ENCODE results near the gene CABP4.

The CABP4 gene

DNA sequence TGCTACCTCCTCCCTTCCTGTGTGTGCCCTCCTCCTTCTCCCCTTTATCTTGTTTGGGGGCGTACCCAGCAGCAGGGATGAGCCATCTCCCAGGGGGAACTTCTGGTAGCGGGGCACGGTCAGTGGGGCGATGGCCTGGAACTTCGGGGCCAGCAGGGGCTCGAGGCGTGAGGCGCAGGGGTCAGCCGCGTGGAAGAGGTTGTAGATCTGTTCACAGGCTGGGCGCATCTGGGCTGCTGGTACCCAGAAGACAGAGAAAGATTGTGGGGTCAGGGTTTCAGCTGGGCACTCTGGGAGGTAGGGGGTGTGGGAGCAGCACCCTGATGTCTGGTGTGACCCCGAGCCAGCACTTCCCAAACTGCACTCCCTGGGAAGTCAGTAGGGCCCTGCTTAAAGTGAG lies 41.0 kb downstream of the CABP4 start:
- no peak for DNase-seq (ENCODE audit: low read depth in 2 of 2)

DNA sequence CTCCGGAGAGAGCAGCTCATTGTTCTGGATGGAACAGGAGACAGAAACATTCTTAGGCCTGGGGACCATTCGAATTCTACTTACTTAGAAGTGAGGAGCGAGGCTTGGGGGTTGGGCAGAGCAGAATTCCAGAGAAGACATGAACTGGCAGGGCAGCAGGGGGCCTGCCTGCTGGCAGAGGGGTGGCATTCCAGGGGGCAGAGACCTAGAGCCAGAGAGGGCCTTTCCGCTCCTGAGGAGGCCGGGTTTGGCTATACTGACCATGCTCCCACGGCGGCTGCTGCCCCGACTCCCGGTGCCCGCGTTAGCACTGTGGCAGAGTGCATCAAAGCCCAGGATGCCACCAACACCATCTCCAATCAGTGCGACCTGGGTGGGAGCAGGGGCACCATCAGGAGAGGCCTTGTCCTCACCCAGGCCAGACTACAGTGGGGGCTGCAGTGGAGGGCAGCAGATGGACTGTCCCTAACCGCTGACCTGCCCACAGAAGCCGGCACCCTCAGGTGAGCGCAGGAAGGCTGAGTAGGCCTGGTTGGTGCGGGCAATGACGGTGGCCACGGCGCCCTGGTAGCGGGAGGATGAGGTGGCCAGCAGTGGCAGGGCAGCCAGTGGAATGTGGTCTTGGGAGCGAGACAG lies 42.6 kb downstream of the CABP4 start:
- no peak for DNase-seq (ENCODE audit: low read depth in 2 of 2)

DNA sequence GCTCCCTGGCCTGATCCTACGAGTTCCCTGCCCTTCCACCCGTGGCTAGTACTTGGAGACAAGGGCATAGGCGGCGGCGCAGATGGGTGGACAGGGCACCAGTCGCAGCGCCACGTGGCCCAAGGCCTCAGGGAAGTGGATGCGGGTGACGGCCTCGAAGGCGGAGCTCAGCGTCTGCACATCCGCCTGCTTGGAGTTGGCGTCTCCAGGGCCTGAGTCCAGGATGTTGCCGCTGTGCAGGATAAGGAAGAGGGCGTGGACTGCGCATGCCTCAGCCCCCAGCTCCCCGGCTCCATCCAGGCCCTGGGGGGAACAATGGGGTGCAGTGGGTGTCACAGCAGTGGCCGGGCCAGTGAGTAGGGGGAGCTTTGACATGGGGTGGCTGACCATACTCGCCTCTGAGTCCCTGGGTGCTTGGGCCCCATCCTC lies 43.4 kb downstream of the CABP4 start:
- no peak for DNase-seq (ENCODE audit: low read depth in 2 of 2)

DNA sequence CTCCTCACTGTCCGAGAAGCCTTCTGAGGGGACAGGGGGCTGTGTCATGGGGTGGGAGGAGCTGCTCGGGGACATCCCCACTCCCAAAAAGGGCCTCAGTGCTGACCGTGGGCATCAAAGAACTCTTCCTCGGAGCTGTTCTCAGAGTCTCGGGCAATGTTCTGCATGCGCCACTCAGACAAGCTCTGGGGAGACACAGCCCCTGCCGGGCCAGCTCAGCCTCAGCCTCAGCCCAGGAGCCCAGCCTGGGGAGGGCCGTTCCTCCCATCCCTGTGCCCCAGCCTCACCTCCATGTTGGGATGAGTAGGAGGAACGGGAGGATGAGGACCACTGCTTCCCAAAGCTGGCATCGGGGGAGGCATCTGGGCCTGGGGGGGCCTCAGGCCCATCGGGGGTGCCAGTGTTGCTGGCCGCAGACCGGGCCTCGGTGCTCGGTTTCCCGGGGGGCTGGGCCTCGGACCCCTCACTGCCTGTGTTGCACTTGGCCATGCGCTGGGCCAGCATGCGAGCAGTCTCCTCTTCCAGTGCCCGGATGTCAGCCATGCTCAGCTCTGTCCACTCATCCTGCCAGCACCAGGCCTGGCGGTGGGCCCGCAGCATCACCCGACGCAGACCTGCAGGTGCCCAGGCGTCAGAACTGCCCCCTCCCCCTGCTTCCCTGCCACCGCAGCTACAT lies 44.8 kb downstream of the CABP4 start:
- no peak for DNase-seq (ENCODE audit: low read depth in 2 of 2)

DNA sequence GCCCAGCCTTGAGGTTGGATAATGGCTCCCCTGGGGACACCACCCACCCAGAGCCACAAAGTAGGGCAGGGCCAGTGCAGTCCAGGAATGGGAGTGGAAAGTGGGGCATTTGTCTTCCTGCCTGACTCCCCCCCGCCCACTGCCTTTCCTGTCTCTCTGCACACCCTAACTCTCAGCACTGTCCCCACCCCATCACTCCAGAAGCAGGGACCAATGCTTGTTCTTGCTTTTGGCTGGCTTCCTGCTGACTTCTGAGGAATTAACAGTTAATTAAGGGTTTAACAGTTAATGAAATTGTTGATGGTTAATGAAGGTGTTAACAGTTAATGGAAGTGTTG lies 45.3 kb downstream of the CABP4 start:
- no peak for DNase-seq (ENCODE audit: low read depth in 2 of 2)

DNA sequence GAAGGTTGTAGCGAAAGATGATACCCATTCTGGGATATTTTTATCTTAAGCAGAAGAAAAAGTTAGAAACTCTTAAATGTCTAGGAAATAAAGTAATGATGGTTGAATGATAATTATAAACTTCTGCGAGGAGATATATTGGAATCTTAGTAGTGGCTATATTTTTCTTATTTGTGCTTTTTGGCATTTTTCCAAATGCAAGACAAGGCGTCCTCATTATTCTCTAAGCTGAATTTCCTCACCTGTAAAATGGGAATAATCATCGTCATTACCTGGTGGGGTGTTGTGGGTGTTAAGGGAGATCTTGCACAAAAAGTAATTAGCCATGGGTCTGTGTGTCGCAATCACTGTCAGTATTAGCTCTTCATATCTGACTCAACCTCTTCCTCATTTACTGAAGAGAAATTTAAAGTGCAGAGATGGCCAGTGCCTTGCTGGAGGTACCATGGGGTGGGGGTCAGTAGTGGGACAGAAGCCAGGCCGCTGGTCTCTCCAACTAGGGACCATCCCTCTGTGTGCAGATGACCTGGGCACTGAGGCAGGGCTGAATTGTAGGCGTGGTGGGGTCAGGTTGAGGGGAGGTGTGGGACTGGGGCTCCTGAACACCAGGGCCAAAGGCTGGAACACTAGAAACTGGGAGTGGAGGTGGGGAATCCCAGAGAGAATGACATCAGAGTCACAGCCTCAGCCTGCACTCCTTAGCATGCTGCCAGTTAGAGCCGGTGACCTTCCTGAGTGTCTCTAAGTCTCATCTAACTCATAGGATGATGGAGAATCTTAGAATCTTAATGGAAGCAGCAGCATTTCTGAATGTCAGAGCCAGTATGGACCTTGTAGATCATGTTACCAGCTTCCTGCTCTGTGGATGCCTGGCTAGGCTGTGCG lies 45.9 kb downstream of the CABP4 start:
- DNase-seq (ENCODE audit: low read depth in 2 of 2), result no peak

DNA sequence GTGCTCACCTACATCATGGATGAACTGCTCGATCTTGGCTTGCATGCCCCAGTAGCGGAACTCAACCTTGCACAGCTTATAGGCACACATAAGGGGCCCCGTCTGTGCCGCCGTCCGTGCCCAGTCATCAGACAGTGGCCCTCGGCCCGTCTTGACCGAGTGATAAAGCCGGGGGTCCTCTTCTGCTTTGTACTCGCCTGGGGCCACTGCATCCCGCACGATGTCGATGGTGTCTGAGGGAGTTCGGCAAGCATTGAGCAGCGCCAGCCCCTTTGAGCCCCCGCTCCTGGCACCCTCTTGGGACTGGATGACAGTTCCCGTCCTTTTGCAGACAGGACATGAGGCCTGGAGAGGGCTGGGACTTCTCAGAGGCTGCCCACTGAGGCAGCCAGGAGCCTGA lies 46.7 kb downstream of the CABP4 start:
- no peak for DNase-seq (ENCODE audit: low read depth in 2 of 2)

DNA sequence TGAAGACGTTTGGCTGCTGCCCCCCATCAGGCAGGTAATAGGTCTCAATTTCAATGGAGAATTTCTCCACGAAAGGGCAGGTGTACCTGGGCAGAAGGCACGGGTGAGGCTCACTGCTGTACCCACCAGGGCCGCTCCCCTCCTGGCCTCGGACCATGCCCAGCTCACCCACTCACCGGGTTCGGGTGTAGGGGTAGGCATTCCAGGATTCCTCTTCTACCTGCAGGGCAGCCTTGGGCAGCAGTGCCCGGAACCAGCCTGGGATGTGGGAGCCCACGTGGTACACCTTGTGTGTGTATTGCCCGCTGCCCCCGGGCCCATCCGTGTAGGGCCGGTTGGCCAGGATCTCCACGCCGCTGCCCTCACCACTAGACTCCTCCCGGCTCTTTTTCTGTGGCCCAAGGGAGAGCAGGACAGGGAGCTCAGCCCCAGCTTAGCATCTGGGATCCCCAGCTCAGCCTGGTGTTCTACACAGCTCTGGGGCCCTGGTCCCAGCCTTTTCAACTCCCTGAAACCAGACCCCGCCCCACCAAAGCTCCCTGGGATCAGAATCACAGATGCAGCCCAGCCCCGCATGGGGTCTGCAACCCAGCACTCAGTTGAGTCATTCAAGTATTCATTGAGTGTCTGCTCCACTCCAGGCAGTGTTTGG lies 47.3 kb downstream of the CABP4 start:
- DNase-seq (ENCODE audit: low read depth in 2 of 2), result no peak

DNA sequence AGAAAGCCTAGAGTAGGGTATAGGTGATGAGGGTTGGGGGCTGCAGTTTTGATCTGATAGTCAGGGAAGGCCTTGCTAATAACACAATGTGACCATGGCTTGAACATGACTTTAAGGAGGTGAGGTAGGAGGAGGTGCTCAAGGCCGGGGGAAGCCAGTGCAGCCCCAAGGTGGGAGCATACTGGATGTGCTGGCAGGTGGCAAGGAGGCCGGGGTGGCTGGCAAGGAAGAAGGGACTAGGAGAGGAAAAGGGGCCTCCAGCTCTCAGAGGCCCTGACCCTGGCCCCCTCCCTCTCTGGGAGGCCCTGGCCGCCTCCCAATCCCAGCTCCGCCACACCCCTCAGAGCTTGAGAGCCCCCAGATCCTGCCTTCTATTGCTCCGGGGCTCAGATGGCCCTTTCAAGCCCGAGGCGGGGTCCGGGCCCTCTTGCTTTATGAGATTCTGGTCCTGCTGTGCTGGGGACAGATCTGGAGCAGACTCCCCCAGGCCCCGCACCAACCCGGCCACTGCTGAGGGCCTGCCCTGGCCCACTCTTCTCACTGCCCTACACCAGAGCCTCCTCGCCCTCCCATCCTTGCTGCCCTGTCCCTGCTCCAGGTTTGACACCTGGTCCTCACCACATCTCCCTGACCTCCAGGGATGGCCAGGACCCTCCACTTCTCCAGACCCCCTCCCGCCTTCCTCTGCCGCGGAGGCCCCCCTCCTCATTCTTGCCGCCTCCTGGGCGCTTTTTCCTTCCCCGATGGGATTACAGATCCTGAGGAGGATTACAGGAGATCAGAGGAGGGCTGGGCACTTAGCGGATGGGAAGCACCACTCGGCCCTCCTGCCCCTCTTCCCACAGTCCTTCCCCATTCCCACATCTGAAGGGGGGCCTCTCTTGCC lies 48.2 kb downstream of the CABP4 start:
- DNase-seq (ENCODE audit: low read depth in 2 of 2), result no peak

DNA sequence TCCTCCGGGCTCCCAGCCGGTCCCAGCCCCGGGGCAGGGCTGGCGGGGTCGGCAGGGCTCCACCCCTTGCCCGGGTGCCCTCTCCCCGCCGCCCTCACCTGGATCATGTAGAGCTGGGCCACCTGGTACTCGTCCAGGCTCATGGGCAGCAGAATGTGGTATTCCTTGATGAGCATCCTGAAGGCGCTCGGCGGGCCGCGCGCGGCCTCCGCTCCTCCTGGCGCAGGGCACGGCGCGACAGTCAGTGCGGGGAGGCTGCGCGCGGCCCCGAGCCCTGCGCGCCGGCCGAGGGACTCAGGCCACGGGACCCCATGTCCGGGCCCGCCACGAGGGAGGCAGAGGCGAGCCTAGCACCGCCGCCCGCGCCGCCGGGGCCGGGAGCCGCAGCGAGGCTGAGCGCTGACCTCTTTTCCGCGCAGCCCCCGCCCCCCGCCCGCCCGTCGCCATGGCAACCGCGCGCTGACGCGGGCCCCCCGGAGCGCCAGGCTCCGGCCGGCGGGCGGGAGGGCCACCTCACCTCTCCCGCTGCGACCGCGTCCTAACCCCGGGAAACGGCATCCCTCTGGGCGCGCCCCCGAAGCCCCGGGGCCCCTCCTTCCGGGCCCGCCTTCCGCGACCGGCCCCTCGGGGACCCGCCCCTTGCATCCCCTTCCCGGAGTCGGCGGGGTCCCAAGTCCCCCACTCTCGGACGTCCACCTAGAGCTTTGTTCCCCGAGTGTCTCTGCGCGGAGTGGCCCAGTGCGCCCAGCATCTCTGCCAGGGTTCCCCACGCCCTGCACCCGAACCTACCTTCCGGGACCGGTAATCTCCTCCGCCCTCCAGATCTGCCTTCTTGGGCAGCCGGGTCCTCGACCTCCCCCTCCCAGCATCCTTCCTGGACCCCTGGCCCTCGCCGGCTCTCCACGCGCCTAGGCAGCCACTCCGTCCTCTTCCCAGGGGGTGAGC lies 49.1 kb downstream of the CABP4 start:
- DNase-seq (ENCODE audit: low read depth in 2 of 2), result no peak

DNA sequence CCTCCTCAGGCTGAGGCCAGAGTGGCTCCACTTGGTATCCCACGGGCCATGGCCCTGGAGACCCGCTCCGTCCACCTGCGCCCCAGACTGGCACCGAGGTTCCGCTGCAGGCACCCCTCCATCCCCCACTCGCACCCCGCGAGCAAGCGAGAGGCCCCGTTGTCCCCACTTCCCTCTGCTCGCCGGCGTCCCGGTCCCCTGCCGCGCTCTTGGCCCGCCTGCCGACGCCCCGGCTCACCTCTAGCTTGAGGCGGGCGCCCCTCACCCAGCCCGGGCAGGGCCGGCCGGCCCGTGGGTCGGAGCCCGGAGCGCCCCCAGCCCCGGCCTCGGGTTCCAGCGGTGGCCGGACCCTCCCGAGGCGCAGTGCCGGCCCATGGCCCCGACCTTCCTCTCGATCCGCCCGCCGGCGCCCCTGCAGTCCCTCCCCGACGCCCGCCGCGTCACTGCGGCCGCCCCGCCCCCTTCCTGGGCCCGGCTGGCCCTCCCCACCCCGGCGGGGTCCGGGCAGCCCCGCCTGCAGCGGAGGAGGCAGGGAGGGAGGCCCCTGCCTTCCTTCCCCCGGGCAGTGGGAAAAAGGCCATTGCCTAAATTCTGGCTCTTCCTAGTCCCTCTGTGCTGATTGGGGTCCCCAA lies 49.9 kb downstream of the CABP4 start, which contains the start of gene PITPNM1:
Gene PITPNM1, minus strand, starts transcription at position 414 of the 632 bp plus-strand sequence. CDS start 1,183 bp downstream, outside the sequence.
- peak in 1 of 2 donors; percentile 74 for DNase-seq (ENCODE audit: low read depth in 2 of 2)

DNA sequence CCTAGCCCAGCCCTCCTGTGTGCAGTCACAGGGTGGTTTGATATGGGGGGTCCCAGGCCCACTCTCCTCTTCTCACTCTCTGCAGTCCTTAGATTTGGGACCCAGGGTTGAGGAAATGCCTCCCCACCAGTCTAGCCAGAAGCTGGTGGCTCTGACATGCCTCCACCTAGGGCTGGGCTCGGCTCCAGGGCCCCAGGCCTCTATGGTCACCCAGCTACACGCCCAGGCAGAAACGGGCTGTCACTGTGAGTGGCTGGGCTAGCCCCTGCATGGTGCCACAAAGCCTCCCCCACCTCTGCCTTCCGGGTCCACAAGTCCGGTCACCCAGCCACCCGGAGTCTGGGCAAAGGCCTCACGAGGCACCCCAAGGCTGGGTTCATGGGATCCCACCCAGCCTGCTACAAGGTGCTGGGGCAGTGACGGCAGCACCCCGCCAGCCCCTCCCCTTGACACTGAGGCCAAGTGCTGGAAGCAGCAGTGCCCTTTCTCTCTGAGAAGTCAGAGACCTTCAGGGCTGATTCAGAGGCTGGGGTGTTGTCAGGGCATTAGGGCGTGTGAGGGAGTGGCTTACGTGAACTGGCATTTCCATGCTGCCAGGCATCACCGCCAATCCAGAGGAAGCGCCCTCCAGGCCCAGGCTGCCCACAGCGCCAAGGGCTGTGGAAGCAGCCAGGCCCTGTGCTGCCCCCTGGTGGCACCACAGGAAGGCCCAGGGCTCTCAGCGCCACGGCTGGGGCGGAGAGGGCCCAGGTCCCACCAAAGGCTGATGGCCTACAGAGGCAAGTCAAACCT lies 50.6 kb downstream of the CABP4 start:
- peak; percentile 93 to 95 for DNase-seq (ENCODE audit: low read depth in 2 of 2)

DNA sequence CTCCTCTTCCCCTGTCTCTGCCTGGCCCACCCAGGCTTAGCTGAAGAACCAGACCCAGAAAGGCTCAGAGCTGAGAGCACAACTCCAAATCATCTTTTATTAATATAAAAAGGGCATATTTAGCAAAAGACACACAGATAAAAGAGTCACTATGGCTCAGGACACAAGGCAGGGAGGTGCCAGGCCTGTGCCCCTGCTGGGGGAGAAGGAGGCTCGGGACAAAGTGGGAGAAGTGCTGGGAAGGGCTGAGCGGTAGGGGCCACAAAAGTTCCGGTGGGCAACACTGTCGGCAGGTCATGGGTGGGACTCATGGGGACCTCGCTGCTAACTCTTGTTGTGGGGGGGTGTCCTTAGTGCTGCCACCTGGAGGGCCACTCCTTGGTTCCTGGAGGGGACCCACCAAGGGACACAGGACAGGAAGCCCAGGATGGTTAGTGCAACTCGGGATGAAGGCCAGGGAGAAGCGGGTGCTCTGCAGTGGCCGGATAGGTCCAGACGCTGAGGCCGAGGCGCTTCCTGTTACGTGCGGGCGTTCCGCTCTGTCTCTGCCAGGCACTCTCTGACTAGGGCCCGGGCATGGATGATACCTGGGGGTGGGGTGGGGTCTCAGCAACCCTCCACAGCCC lies 51.4 kb downstream of the CABP4 start:
- DNase-seq (ENCODE audit: low read depth in 2 of 2), result no peak

DNA sequence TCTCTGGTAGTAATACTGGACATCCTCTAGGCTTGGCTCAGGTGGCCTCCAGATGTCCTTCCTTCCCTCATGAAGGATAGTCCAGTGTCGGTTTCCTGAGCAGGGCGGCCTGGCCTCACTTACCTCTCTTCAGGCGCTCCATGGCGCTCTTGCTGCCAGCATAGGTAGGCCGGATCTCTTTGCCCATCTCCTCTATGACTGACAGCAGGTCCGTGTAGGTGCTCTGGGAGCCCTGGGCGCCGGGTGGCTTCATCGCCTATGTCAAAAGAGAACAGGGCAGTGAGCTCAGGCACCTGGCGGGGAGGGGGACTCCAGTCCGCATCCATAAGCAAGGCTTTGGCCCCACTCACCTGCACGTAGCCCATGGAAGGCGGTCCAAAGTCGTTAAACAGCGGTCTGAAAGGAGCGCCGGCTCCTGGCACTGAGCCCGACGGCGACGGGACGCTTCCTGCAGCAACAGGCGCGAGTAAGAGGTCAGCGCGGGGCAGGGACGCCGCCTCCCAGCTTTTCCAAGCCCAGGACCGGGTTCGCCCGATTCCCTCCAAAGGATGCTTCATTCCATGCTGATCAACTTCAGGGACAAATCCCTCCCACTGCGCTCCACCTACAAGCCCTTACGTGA lies 52.2 kb downstream of the CABP4 start:
- DNase-seq (ENCODE audit: low read depth in 2 of 2), result no peak

DNA sequence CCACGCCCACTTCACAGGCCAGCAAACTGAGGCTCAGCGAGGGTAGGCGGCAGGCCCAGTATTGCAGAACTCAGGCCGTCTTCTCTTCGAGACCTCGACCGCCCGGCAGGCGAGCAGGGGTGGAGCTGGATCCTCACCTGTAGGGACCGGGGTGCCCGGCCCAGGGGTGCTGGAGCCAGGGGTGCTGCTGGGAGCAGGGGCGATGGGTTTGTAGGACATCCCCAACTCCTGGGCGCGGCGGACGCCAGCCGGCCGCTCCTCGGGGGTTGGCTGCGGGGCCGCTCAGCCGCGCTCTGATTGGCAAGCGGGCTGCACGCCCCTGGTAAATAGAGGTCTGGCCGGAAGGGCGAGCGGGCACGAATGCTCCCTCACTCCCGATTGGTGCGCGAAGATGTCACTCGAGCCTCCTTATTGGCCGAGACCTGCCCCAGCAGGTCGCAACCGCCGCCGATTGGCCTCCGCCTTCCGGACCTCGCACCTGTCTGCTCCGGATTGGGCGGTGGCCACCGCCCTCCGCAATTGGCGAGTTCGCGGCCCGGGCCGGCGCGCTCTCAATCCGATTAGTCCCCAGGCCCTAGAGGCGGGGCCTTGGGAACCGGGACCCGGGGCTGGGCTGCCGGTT lies 52.8 kb downstream of the CABP4 start, which contains the start of gene CDK2AP2:
Gene CDK2AP2, minus strand, starts transcription at position 299 of the 622 bp plus-strand sequence. Its CDS starts 80 bp downstream, at position 219.
- peak; percentile 99 for DNase-seq (ENCODE audit: low read depth in 2 of 2)

DNA sequence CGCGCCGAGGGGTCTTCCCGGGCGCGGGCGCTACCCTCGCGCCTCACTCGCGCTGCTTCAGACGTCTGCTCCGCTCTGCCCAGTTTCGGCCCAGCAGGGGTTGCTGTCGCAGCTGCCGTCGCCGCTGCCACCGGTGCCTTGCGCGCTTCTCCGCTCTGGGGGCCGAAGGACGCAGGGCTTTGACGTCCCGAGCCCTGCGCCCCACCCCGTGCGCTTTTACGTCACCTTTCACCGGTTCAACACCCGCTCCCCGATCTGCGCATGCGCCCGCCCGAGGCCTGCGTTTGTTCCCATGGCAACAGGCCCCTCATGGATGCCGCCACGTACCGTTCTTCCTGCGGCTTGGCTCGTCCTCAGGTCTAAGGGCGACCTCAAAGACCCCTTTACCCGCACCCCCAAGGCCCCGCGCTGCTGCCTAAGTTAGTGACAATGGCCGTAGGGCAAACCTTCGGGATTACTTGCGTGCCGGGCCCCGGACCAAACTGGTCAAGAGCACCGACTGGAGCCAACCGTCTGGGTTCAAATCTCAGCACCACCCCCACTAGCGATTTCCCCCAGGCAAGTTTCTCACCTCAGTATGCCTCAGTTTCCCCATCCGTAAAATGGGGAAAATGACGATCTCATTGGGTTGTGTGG lies 53.5 kb downstream of the CABP4 start:
- peak; percentile 98 to 99 for DNase-seq (ENCODE audit: low read depth in 2 of 2)

DNA sequence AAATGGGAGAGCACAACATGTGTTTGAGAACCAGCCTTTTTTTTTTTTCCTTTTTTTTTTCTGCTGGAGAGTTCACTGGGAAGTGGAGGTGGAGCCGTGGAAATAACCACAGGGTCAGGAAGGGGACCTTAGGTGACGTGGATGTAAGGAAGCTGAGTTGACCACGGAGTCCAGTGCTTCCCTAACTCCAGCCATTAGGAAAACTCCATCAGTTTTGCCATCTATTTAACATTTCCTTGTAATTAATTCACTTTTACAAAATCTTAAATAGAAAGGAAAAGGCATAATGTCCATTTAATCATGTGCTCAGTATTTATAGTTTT lies 54.8 kb downstream of the CABP4 start:
- DNase-seq (ENCODE audit: low read depth in 2 of 2), result no peak
